Measurements from ENCODE around the gene CCDC186.
"Not testable (repeated sequence)": the region's sequence is repeated elsewhere in the genome, so short reads cannot be mapped to it uniquely, and the experiment has no call there.

The CCDC186 gene

GRCh38 chr10:114173603-114173920 is 441 bp downstream of the CCDC186 start:
- no peak for DNase-seq (ENCODE audit: low spot score)

GRCh38 chr10:114172776-114173602 is 1.0 kb downstream of the CCDC186 start:
- DNase-seq (ENCODE audit: low spot score), result peak; percentile 24

- peak; percentile 11 for DNase-seq (ENCODE audit: low spot score)
Measured at GRCh38 chr10:114172216-114172615, 1.8 kb downstream of the CCDC186 start.

GRCh38 chr10:114168450-114169009 is 5.5 kb downstream of the CCDC186 start:
- no peak for DNase-seq (ENCODE audit: low spot score)

- DNase-seq (ENCODE audit: low spot score), result no peak
Measured at GRCh38 chr10:114167985-114168384, 6.0 kb downstream of the CCDC186 start.

- no peak for DNase-seq (ENCODE audit: low spot score)
Measured at GRCh38 chr10:114166494-114166893, 7.5 kb downstream of the CCDC186 start.

GRCh38 chr10:114166043-114166442 is 8.0 kb downstream of the CCDC186 start:
- DNase-seq (ENCODE audit: low spot score), result no peak

GRCh38 chr10:114163062-114163461 is 10.9 kb downstream of the CCDC186 start:
- DNase-seq (ENCODE audit: low spot score), result no peak

GRCh38 chr10:114157912-114158311 is 16.1 kb downstream of the CCDC186 start:
- no peak for DNase-seq (ENCODE audit: low spot score)

GRCh38 chr10:114151892-114152291 is 22.1 kb downstream of the CCDC186 start:
- DNase-seq (ENCODE audit: low spot score), result no peak

GRCh38 chr10:114151486-114151885 is 22.5 kb downstream of the CCDC186 start:
- no peak for DNase-seq (ENCODE audit: low spot score)

- not testable (repeated sequence) for DNase-seq (ENCODE audit: low spot score)
Measured at GRCh38 chr10:114149476-114149875, 24.5 kb downstream of the CCDC186 start.

- DNase-seq (ENCODE audit: low spot score), result no peak
Measured at GRCh38 chr10:114143160-114143559, 30.8 kb downstream of the CCDC186 start.

- no peak for DNase-seq (ENCODE audit: low spot score)
Measured at GRCh38 chr10:114142018-114142417, 32.0 kb downstream of the CCDC186 start.

- not testable (repeated sequence) for DNase-seq (ENCODE audit: low spot score)
Measured at GRCh38 chr10:114140827-114141226, 33.2 kb downstream of the CCDC186 start.

GRCh38 chr10:114140036-114140435 is 34.0 kb downstream of the CCDC186 start:
- no peak for DNase-seq (ENCODE audit: low spot score)

- no peak for DNase-seq (ENCODE audit: low spot score)
Measured at GRCh38 chr10:114138581-114138980, 35.4 kb downstream of the CCDC186 start.

- DNase-seq (ENCODE audit: low spot score), result no peak
Measured at GRCh38 chr10:114135476-114135875, 38.5 kb downstream of the CCDC186 start.

- peak; percentile 20 for DNase-seq (ENCODE audit: low spot score)
Measured at GRCh38 chr10:114131094-114131493, 42.9 kb downstream of the CCDC186 start.

- no peak for DNase-seq (ENCODE audit: low spot score)
Measured at GRCh38 chr10:114121031-114121430, 53.0 kb downstream of the CCDC186 start.

GRCh38 chr10:114118514-114118913 is 55.5 kb downstream of the CCDC186 start:
- no peak for DNase-seq (ENCODE audit: low spot score)

GRCh38 chr10:114117728-114118127 is 56.3 kb downstream of the CCDC186 start:
- no peak for DNase-seq (ENCODE audit: low spot score)

- no peak for DNase-seq (ENCODE audit: low spot score)
Measured at GRCh38 chr10:114115661-114116445, 58.1 kb downstream of the CCDC186 start.

Measured in globus pallidus (tissue), 1 donor.